ENCODE results near the gene UCN2.
"Not testable (repeated sequence)": the region's sequence is repeated elsewhere in the genome, so short reads cannot be mapped to it uniquely, and the experiment has no call there.

The UCN2 gene

GRCh38 chr3:48555231-48555948 lies 8.2 kb downstream of the UCN2 start:
- Mint-ChIP-seq H3K4me3 (peak overlapping the region; percentile 87), H3K36me3 (ENCODE audit: insufficient read depth) (peaks cover 10% of the 10 kb centered on the region), H3K27ac (ENCODE audit: low read depth) (no peak overlapping the region), H3K9me3 (no peaks in the 10 kb centered on the region), H3K4me1 (peaks cover 32% of the 10 kb centered on the region), H3K27me3 (peaks cover 10% of the 10 kb centered on the region)
- DNase-seq (ENCODE audit: low spot score in 2 of 2) (no peak), ATAC-seq (replicated peaks; ENCODE audit: extremely low read depth, poor library complexity, severe bottlenecking) (no peak)

GRCh38 chr3:48553886-48554845 lies 9.4 kb downstream of the UCN2 start:
- Mint-ChIP-seq H3K27ac (ENCODE audit: low read depth) (no peak overlapping the region), H3K9me3 (no peaks in the 10 kb centered on the region), H3K27me3 (no peaks in the 10 kb centered on the region), H3K4me1 (peaks cover 21% of the 10 kb centered on the region), H3K4me3 (no peak overlapping the region), H3K36me3 (ENCODE audit: insufficient read depth) (peaks cover 10% of the 10 kb centered on the region)
- DNase-seq (ENCODE audit: low spot score in 2 of 2), result no peak
- no peak for ATAC-seq (replicated peaks; ENCODE audit: extremely low read depth, poor library complexity, severe bottlenecking)

- no peak for DNase-seq (ENCODE audit: low spot score in 2 of 2)
- no peak for ATAC-seq (replicated peaks; ENCODE audit: extremely low read depth, poor library complexity, severe bottlenecking)
- Mint-ChIP-seq H3K36me3 (ENCODE audit: insufficient read depth) (peaks cover 10% of the 10 kb centered on the region), H3K4me3 (no peak overlapping the region), H3K27ac (ENCODE audit: low read depth) (no peak overlapping the region), H3K27me3 (no peaks in the 10 kb centered on the region), H3K9me3 (no peaks in the 10 kb centered on the region), H3K4me1 (peaks cover 20% of the 10 kb centered on the region)
Measured at GRCh38 chr3:48553361-48553760, 10.2 kb downstream of the UCN2 start.

- Mint-ChIP-seq H3K27me3 (no peaks in the 10 kb centered on the region), H3K9me3 (no peaks in the 10 kb centered on the region), H3K4me3 (no peak overlapping the region), H3K4me1 (peaks cover 14% of the 10 kb centered on the region), H3K36me3 (ENCODE audit: insufficient read depth) (peaks cover 8% of the 10 kb centered on the region), H3K27ac (ENCODE audit: low read depth) (no peak overlapping the region)
- no peak for ATAC-seq (replicated peaks; ENCODE audit: extremely low read depth, poor library complexity, severe bottlenecking)
- DNase-seq (ENCODE audit: low spot score in 2 of 2), result no peak
Measured at GRCh38 chr3:48552111-48552951, 11.2 kb downstream of the UCN2 start.

- H3K9me3 Mint-ChIP-seq; H3K27ac Mint-ChIP-seq (ENCODE audit: low read depth); H3K4me3 Mint-ChIP-seq; H3K27me3 Mint-ChIP-seq; H3K36me3 Mint-ChIP-seq (ENCODE audit: insufficient read depth); H3K4me1 Mint-ChIP-seq; ATAC-seq (replicated peaks; ENCODE audit: extremely low read depth, poor library complexity, severe bottlenecking); DNase-seq (ENCODE audit: low spot score in 2 of 2): not testable (repeated sequence)
Measured at GRCh38 chr3:48551651-48552050, 11.9 kb downstream of the UCN2 start.

- DNase-seq (ENCODE audit: low spot score in 2 of 2), result peak; percentile 73 to 82
- Mint-ChIP-seq H3K9me3 (no peaks in the 10 kb centered on the region), H3K27me3 (no peaks in the 10 kb centered on the region), H3K36me3 (ENCODE audit: insufficient read depth) (peaks cover 1% of the 10 kb centered on the region), H3K4me1 (peaks cover 5% of the 10 kb centered on the region), H3K27ac (ENCODE audit: low read depth) (no peak overlapping the region), H3K4me3 (no peak overlapping the region)
- peak; percentile 97 for ATAC-seq (replicated peaks; ENCODE audit: extremely low read depth, poor library complexity, severe bottlenecking)
Measured at GRCh38 chr3:48548729-48549705, 14.6 kb downstream of the UCN2 start.

GRCh38 chr3:48548126-48548525 lies 15.5 kb downstream of the UCN2 start:
- H3K27me3 Mint-ChIP-seq, result no peaks in the 10 kb centered on the region
- DNase-seq (ENCODE audit: low spot score in 2 of 2), result no peak
- peaks cover 5% of the 10 kb centered on the region for H3K4me1 Mint-ChIP-seq
- no peak overlapping the region for H3K4me3 Mint-ChIP-seq
- H3K9me3 Mint-ChIP-seq, result no peaks in the 10 kb centered on the region
- H3K36me3 Mint-ChIP-seq (ENCODE audit: insufficient read depth), result peaks cover 1% of the 10 kb centered on the region
- no peak overlapping the region for H3K27ac Mint-ChIP-seq (ENCODE audit: low read depth)
- no peak for ATAC-seq (replicated peaks; ENCODE audit: extremely low read depth, poor library complexity, severe bottlenecking)

GRCh38 chr3:48546203-48546829 lies 17.3 kb downstream of the UCN2 start:
- H3K4me1 Mint-ChIP-seq, result peaks cover 5% of the 10 kb centered on the region
- no peaks in the 10 kb centered on the region for H3K9me3 Mint-ChIP-seq
- ATAC-seq (replicated peaks; ENCODE audit: extremely low read depth, poor library complexity, severe bottlenecking) (no peak), DNase-seq (ENCODE audit: low spot score in 2 of 2) (no peak)
- H3K4me3 Mint-ChIP-seq, result no peak overlapping the region
- H3K27ac Mint-ChIP-seq (ENCODE audit: low read depth), result no peak overlapping the region
- no peaks in the 10 kb centered on the region for H3K27me3 Mint-ChIP-seq
- H3K36me3 Mint-ChIP-seq (ENCODE audit: insufficient read depth), result peaks cover 1% of the 10 kb centered on the region

- no peak for ATAC-seq (replicated peaks; ENCODE audit: extremely low read depth, poor library complexity, severe bottlenecking)
- no peak overlapping the region for H3K27ac Mint-ChIP-seq (ENCODE audit: low read depth)
- DNase-seq (ENCODE audit: low spot score in 2 of 2), result no peak
- no peak overlapping the region for H3K4me3 Mint-ChIP-seq
- no peaks in the 10 kb centered on the region for H3K9me3 Mint-ChIP-seq
- H3K36me3 Mint-ChIP-seq (ENCODE audit: insufficient read depth), result no peaks in the 10 kb centered on the region
- peaks cover 5% of the 10 kb centered on the region for H3K4me1 Mint-ChIP-seq
- H3K27me3 Mint-ChIP-seq, result no peaks in the 10 kb centered on the region
Measured at GRCh38 chr3:48544141-48544540, 19.4 kb downstream of the UCN2 start.

- DNase-seq (ENCODE audit: low spot score in 2 of 2) (no peak), ATAC-seq (replicated peaks; ENCODE audit: extremely low read depth, poor library complexity, severe bottlenecking) (no peak)
- Mint-ChIP-seq H3K4me1 (peaks cover under 1% of the 10 kb centered on the region), H3K4me3 (no peak overlapping the region), H3K9me3 (no peaks in the 10 kb centered on the region), H3K27me3 (no peaks in the 10 kb centered on the region), H3K27ac (ENCODE audit: low read depth) (no peak overlapping the region), H3K36me3 (ENCODE audit: insufficient read depth) (no peaks in the 10 kb centered on the region)
Measured at GRCh38 chr3:48543271-48543866, 20.2 kb downstream of the UCN2 start.

GRCh38 chr3:48538451-48538850 lies 25.1 kb downstream of the UCN2 start:
- no peak overlapping the region for H3K27ac Mint-ChIP-seq (ENCODE audit: low read depth)
- H3K4me3 Mint-ChIP-seq, result no peak overlapping the region
- DNase-seq (ENCODE audit: low spot score in 2 of 2), result no peak
- H3K9me3 Mint-ChIP-seq, result no peaks in the 10 kb centered on the region
- no peaks in the 10 kb centered on the region for H3K27me3 Mint-ChIP-seq
- no peaks in the 10 kb centered on the region for H3K36me3 Mint-ChIP-seq (ENCODE audit: insufficient read depth)
- no peak for ATAC-seq (replicated peaks; ENCODE audit: extremely low read depth, poor library complexity, severe bottlenecking)
- no peaks in the 10 kb centered on the region for H3K4me1 Mint-ChIP-seq
